Karpas-422 (cell line): ENCODE measurements around the gene ACTR8. TPM values are rescaled to one million over a fixed set of nuclear protein-coding genes. Genes with fewer than 3 reads are reported as not detected.
A peak's percentile ranks its signal among the peaks of the same experiment; 100 is the strongest.

Experiments
- DNase-seq: peaks from one replicate; pipeline ENCODE4 v3.0.0-alpha.2; 2015
- H2AFZ ChIP-seq: fragments of 200-600 bp; sonication (generic); 2 replicates; pipeline ENCODE4 v1.6.1; 2014; ENCODE audit warnings: antibody characterized with exemption, low read length, mixed read lengths
- H3K27ac ChIP-seq: fragments of 200-600 bp; sonication (generic); 2 replicates; pipeline ENCODE4 v1.5.1; 2014; ENCODE audit warnings: mild to moderate bottlenecking, low read length, moderate library complexity
- H3K27me3 ChIP-seq: fragments of 200-600 bp; sonication (generic); 2 replicates; pipeline ENCODE4 v1.6.1; 2014; ENCODE audit warnings: low read length, mixed read lengths
- H3K36me3 ChIP-seq: fragments of 200-600 bp; sonication (generic); 2 replicates; pipeline ENCODE4 v1.6.1; 2014; ENCODE audit warnings: low read length, mixed read lengths; ENCODE audit not compliant: insufficient read depth
- H3K4me1 ChIP-seq: fragments of 200-600 bp; sonication (generic); 2 replicates; pipeline ENCODE4 v1.6.1; 2014; ENCODE audit warnings: mild to moderate bottlenecking, low read length, mixed read lengths
- H3K4me2 ChIP-seq: fragments of 200-600 bp; sonication (generic); 2 replicates; pipeline ENCODE4 v1.6.1; 2014; ENCODE audit warnings: low read length, low read depth, mild to moderate bottlenecking; ENCODE audit not compliant: poor library complexity, severe bottlenecking
- H3K4me3 ChIP-seq: fragments of 200-600 bp; sonication (generic); 2 replicates; pipeline ENCODE4 v1.5.1; 2014; ENCODE audit warnings: mild to moderate bottlenecking, antibody characterized with exemption, low read length, mixed read lengths
- H3K79me2 ChIP-seq: fragments of 200-600 bp; sonication (generic); 2 replicates; pipeline ENCODE4 v1.6.1; 2014; ENCODE audit warnings: mild to moderate bottlenecking, low read length, mixed read lengths
- H3K9ac ChIP-seq: fragments of 200-600 bp; sonication (generic); 2 replicates; pipeline ENCODE4 v1.6.0; 2014; ENCODE audit warnings: low read length
- H3K9me2 ChIP-seq: fragments of 200-600 bp; sonication (generic), shearing (Covaris generic); replicated peaks from 2 replicates; pipeline ENCODE4 v1.6.0; 2014; ENCODE audit warnings: mild to moderate bottlenecking, low read length, moderate library complexity; ENCODE audit not compliant: insufficient read depth
- H3K9me3 ChIP-seq: fragments of 300-700, 200-600 bp; sonication (generic); 2 replicates; pipeline ENCODE4 v1.6.1; 2014; ENCODE audit warnings: low read length, mixed read lengths
- H4K20me1 ChIP-seq: fragments of 200-600 bp; sonication (generic); 2 replicates; pipeline ENCODE4 v1.6.1; 2014; ENCODE audit warnings: mild to moderate bottlenecking, antibody characterized with exemption, low read length, low read depth; ENCODE audit not compliant: insufficient read depth
- total RNA-seq: library from RNA; depleted of rRNA; stranded (reverse); fragments of >200 nt; shearing (Covaris generic); gene quantifications from 2 replicates; pipeline ENCODE4 v1.2.3, GENCODE V29; 2014; ENCODE audit warnings: low replicate concordance

Gene ACTR8
- total RNA-seq, 1 experiment from 2014 or later, result 22.0 TPM

DNA sequence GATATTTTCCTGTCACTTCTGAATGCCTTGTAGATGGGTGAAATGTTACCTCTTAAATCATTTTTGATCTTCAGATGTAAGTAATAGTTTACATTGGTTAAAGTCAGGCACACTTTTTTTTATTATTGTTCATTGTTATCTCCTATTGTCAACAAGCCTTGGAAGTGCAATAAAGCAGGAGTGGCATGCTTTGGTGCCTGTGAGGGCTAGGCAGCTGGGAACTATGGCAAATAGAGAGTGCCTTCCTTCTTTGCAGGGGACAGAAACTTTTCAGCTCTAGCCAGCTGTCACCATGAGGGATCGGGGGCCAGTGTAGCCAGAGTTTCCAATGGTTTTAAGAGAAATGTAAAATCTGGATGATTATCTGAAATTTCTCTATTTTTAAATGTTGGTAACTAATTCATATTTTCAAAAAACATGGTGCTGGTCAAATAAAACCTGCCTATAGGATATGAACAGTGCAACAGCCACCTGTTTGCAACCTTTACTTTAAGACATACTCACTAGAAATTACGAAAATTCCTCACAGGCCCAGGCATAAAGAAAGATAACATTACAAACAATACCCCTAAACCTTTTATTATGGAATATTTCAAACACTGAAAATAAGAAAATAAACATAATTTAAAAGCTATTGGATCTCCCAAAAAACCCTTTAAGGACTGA, 18.8 kb upstream of the ACTR8 start:
- Histone ChIP-seq H3K79me2 (no peaks in the 10 kb centered on the region), H3K9me3 (no peaks in the 10 kb centered on the region), H3K4me3 (no peak overlapping the region), H3K4me2 (no peak overlapping the region), H3K27me3 (no peaks in the 10 kb centered on the region), H2AFZ (no peak overlapping the region), H3K4me1 (no peaks in the 10 kb centered on the region), H3K9ac (no peak overlapping the region), H3K9me2 (no peaks in the 10 kb centered on the region), H3K27ac (no peak overlapping the region), H4K20me1 (no peaks in the 10 kb centered on the region), H3K36me3 (no peaks in the 10 kb centered on the region)
- DNase-seq, result no peak

DNA sequence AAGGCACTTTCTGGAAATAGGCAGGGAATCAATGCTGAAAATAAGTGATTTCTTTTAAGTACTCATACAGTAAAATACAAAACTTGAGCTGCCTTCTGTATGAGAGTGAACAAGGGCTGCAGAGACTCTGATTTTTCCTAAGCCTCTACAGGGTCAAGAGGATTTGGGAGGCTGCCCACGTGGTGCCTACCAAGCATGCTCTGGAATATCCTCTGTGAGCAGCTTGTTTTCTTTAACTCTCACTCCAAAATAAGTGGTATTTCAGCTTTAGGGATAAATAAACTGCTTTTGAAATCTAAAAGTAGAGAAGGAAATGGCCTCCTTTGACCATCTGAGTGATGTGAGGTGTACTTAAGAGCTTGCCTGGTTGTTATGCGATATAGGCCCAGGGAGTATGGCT, 17.8 kb upstream of the ACTR8 start:
- no peak overlapping the region for H3K9ac ChIP-seq

DNA sequence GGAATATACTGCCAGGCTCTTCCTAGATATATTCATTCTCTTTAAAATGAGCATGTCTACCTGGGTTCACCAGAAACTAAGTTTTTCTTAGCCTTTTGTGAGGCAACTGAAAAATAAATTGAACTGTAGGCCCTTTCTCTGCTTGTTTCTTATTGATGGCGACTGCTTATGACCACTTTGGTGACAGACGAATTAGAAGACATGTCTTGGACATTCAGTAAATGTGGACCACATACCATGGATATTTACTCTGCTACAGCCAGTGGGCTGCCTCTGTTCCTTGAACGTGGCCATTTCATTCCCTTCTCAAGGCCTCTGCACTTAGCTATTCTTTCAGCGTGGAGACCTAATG, 10.3 kb upstream of the ACTR8 start:
- peak overlapping the region; percentile 74 for H3K9ac ChIP-seq
- no peak for DNase-seq

More for the DNA sequence above, 17.8 kb upstream of the ACTR8 start:
- Histone ChIP-seq H3K79me2 (no peaks in the 10 kb centered on the region), H3K4me1 (no peaks in the 10 kb centered on the region), H3K27me3 (no peaks in the 10 kb centered on the region), H3K36me3 (no peaks in the 10 kb centered on the region), H3K27ac (no peak overlapping the region), H2AFZ (no peak overlapping the region), H3K4me3 (no peak overlapping the region), H3K9me3 (no peaks in the 10 kb centered on the region), H4K20me1 (no peaks in the 10 kb centered on the region), H3K9me2 (no peaks in the 10 kb centered on the region), H3K4me2 (no peak overlapping the region)
- DNase-seq, result no peak

DNA sequence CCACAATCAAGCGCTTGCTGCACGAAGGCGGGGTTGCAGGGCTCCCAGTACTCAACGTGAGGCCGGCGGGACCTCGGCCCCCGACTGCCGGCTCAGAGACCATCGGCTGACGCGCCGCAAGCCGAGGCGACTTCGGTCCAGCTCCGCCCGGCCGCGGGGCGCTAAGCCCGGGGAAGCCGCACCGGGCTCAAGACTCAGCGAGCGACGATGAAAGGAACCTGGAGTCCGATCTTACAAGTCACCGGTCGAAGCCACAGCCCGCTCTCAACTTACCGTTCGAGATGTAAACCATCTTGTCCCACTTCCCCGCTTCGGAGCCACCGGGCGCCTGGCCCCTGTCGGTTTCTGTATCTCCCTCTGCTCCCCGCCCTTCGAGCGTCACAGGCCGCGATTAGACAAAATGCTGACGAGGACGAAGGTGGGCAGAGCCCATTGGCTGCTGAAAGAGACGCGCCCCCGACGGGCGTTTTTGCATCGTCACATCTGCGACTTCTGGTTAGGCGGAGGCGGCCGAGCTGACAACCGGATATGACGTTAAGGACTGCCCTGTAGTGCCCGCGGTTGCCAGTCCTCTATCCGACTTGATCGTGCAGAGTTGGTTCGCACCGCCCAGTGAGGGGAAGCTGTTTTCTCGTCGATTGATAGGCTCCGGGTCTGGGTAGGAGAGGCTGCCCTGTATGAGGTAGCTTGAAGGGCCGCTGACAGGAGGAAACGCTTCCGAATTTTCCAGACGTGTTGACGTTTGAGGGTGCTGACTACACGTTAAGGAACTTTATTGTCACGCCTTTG, 9.7 kb upstream of the ACTR8 start, which contains the start of gene SELENOK:
Gene SELENOK (minus strand): TSS at position 363 of the 789 bp plus-strand sequence.
- H3K27me3 ChIP-seq, result no peaks in the 10 kb centered on the region
- H3K4me3 ChIP-seq, result peak within 1 kb of the TSS; percentile 93

More for the DNA sequence above, 10.3 kb upstream of the ACTR8 start:
- Histone ChIP-seq H3K4me1 (peaks cover 31% of the 10 kb centered on the region), H4K20me1 (no peaks in the 10 kb centered on the region; the same call in 1 of the 2 replicates), H3K27ac (peak overlapping the region; percentile 70), H3K4me3 (peak overlapping the region; percentile 93), H3K4me2 (peak overlapping the region; percentile 89), H3K79me2 (peaks cover 43% of the 10 kb centered on the region), H2AFZ (peak overlapping the region; percentile 67; the same call in 1 of the 2 replicates), H3K9me3 (no peaks in the 10 kb centered on the region), H3K27me3 (no peaks in the 10 kb centered on the region), H3K36me3 (peaks cover 16% of the 10 kb centered on the region; the same call in 1 of the 2 replicates), H3K9me2 (no peaks in the 10 kb centered on the region)

DNA sequence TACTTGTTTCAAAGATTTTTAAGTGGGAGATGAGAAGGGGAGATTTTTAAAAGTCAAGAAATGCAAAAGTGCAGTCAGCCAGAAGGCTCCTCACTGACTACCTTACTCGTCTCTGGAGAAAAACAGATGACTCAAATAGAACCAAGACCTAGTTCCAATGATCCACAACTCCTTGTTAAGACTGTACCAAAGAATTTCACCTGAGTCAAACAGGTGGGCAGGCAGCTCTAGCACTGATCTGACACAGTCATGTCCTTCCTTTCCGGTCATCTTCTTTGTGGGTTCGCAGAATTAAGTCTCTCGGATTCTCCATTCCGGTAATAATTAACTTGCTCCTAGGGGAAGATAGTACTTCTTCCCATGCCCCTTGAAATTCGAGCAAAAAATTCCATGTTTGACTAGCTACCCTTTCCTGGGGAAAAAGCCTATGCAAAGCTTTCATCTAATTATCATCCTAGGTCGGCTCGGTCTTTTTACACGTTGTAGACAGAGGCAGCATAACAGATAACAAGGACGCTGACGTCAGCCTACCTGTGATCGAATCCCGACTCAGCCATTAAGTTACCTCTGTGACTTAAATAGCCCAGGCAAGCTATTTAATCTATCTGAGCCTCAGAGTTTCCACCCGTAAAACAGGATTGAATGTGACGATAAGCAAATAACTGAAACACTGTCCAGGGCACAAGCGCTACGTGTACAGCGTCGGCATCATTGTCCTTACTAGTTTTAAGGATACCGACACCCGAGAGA, 8.9 kb upstream of the ACTR8 start:
- H3K9ac ChIP-seq, result peak overlapping the region; percentile 87
- H3K79me2 ChIP-seq, result peaks cover 46% of the 10 kb centered on the region
- no peaks in the 10 kb centered on the region; the same call in 1 of the 2 replicates for H4K20me1 ChIP-seq
- H2AFZ ChIP-seq, result peak overlapping the region; percentile 43; the same call in 1 of the 2 replicates
- H3K4me1 ChIP-seq, result peaks cover 31% of the 10 kb centered on the region
- no peaks in the 10 kb centered on the region for H3K9me3 ChIP-seq
- no peaks in the 10 kb centered on the region for H3K9me2 ChIP-seq
- H3K27ac ChIP-seq, result no peak overlapping the region
- no peaks in the 10 kb centered on the region for H3K27me3 ChIP-seq
- H3K4me2 ChIP-seq, result peak overlapping the region; percentile 72
- H3K36me3 ChIP-seq, result peaks cover 24% of the 10 kb centered on the region; the same call in 1 of the 2 replicates
- DNase-seq, result peak; percentile 67
- H3K4me3 ChIP-seq, result peak overlapping the region; percentile 93

More for the DNA sequence above, 9.7 kb upstream of the ACTR8 start, which contains the start of gene SELENOK:
- no peaks in the 10 kb centered on the region for H3K9me3 ChIP-seq
- H3K4me2 ChIP-seq, result peak within 1 kb of the TSS; percentile 89
- H3K4me1 ChIP-seq, result peaks cover 31% of the 10 kb centered on the region
- H3K9me2 ChIP-seq, result no peaks in the 10 kb centered on the region
- H3K9ac ChIP-seq, result peak within 1 kb of the TSS; percentile 87
- peak; percentile 99 for DNase-seq
- peak within 1 kb of the TSS; percentile 70 for H3K27ac ChIP-seq
- peaks cover 46% of the 10 kb centered on the region for H3K79me2 ChIP-seq
- H4K20me1 ChIP-seq, result no peaks in the 10 kb centered on the region; the same call in 1 of the 2 replicates
- peak within 1 kb of the TSS; percentile 67; the same call in 1 of the 2 replicates for H2AFZ ChIP-seq
- peaks cover 20% of the 10 kb centered on the region; the same call in 1 of the 2 replicates for H3K36me3 ChIP-seq

DNA sequence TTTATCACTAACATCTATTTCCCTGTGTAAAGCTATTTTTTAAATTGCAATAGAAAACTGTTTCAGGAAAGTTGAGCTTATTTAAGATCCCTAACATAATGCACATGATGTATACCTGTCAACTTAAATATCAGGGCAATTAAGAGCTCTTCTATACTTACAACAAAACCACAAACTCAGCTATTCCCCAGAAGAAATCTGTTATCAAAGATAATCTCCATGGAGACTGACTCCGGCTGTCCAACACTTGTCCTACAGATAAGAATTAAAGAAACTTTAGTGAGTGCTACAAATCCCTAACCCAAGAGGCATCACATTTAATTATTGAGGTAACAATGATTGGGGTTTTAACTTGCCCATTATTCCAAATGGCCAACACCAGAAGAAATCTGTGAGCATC, 6.3 kb upstream of the ACTR8 start:
- H3K9ac ChIP-seq, result no peak overlapping the region
- no peaks in the 10 kb centered on the region for H3K27me3 ChIP-seq
- H3K4me3 ChIP-seq, result no peak overlapping the region
- no peak for DNase-seq
- H3K4me1 ChIP-seq, result peaks cover 31% of the 10 kb centered on the region
- H3K36me3 ChIP-seq, result peaks cover 28% of the 10 kb centered on the region; the same call in 1 of the 2 replicates
- no peak overlapping the region for H2AFZ ChIP-seq
- no peaks in the 10 kb centered on the region for H3K9me2 ChIP-seq
- no peak overlapping the region for H3K4me2 ChIP-seq
- peaks cover 46% of the 10 kb centered on the region for H3K79me2 ChIP-seq
- no peak overlapping the region for H3K27ac ChIP-seq
- no peaks in the 10 kb centered on the region for H3K9me3 ChIP-seq
- no peaks in the 10 kb centered on the region; the same call in 1 of the 2 replicates for H4K20me1 ChIP-seq

DNA sequence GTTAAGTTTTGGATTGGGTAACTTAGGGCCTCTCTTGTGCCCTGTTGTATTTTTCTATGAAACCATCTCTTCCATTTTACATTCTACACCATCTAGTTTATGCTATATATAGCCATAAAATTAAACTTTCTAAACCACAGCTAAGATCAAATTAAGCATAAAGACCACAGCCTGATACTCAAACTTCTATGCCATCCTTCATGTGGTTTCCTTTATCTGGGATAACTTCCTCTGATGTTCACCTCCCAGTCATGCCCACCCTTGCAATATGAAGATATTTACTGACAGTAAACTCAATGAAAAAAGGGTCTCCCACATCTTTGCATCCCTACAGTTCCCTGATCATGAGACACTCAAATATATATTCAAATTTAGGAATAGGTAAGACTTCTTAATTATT, 5.5 kb upstream of the ACTR8 start:
- Histone ChIP-seq H3K9ac (no peak overlapping the region), H3K4me2 (no peak overlapping the region), H4K20me1 (no peaks in the 10 kb centered on the region; the same call in 1 of the 2 replicates), H3K27ac (no peak overlapping the region), H3K9me3 (no peaks in the 10 kb centered on the region), H3K79me2 (peaks cover 46% of the 10 kb centered on the region), H3K27me3 (no peaks in the 10 kb centered on the region), H3K4me3 (no peak overlapping the region), H3K9me2 (no peaks in the 10 kb centered on the region), H3K4me1 (peaks cover 24% of the 10 kb centered on the region), H2AFZ (no peak overlapping the region), H3K36me3 (peaks cover 28% of the 10 kb centered on the region; the same call in 1 of the 2 replicates)
- DNase-seq, result no peak
